KOPT-K1 (cell line): ENCODE data around the gene TBX3.

Source experiments
- H3K27ac ChIP-seq: fragments of 200-600 bp; sonication (generic); 2 replicates; pipeline ENCODE4 v1.5.1; 2016; ENCODE audit warnings: antibody characterized with exemption, mild to moderate bottlenecking, low read depth, low read length; ENCODE audit not compliant: poor library complexity, severe bottlenecking
- H3K36me3 ChIP-seq: fragments of 200-600 bp; sonication (generic); 2 replicates; pipeline ENCODE4 v1.5.1; 2017; ENCODE audit warnings: antibody characterized with exemption, mild to moderate bottlenecking, low read length, moderate library complexity; ENCODE audit not compliant: insufficient read depth
- H3K9me3 ChIP-seq: fragments of 200-600 bp; sonication (generic); 2 replicates; pipeline ENCODE4 v1.5.1; 2017; ENCODE audit warnings: antibody characterized with exemption, low read length, mild to moderate bottlenecking; ENCODE audit not compliant: insufficient read depth, poor library complexity, severe bottlenecking

TBX3 gene

DNA sequence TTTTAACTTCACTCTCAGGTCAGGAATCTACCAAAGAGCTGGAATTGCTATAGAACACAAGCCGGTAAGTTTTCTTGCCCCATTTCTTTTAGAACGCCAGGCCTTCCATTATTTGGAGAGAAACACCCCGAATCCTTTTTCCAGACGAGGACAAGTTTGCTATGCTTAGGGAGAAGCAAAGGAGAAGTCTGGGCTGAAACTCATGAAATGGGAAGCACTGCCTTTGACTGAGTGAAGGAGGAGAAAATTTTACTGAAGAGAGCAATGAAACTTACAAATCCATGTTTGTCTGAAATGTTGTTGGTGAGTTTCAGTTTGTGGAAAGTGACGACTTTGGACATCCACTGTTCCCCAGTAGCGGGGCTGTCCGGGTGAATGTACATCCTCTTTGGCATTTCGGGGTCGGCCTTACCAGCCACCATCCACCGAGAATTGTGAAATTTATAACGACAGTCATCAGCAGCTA lies 3.3 kb downstream of the TBX3 start:
- H3K9me3 ChIP-seq, result peaks cover 22% of the 10 kb centered on the region
- no peak overlapping the region for H3K27ac ChIP-seq
- no peaks in the 10 kb centered on the region for H3K36me3 ChIP-seq

DNA sequence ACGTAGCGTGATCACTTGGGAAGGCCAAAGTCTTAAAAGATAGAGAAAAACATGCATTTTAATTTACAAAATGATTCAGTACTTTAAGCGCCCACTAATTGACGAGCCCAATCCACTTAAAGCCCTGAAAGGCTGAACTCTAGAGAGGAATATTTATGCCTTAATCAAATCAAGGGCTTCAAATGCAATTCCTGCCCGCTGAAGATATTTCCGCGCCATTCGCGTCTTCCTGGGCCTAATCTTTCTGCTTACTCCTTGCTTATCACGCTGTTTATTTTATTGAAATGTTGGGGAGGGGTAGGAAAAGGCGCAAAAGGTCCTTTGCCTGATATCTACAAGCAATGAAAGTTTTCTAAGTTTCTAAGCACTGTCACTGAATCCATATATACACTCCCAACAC lies 4.0 kb downstream of the TBX3 start:
- Histone ChIP-seq H3K27ac (no peak overlapping the region), H3K9me3 (peaks cover 17% of the 10 kb centered on the region), H3K36me3 (no peaks in the 10 kb centered on the region)

DNA sequence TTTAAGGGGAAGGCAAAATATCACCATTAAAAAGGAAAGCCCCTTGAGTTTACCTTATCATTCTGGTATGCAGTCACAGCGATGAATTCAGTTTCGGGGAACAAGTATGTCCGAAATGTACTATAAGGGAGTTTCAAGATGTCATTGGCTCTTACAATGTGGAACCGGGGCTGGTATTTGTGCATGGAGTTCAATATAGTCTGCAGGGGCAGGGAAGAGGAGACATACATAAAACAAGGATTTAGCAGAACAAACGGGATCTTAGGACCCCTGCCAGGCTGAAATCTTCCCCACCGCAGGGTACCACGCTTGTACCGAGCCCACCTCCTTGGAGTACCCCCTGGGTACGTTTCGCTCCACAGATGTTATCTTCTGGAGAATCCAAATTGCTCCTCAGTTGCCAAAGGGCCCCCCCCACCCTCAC lies 4.5 kb downstream of the TBX3 start:
- no peak overlapping the region for H3K27ac ChIP-seq
- no peaks in the 10 kb centered on the region for H3K36me3 ChIP-seq
- H3K9me3 ChIP-seq, result peaks cover 16% of the 10 kb centered on the region

DNA sequence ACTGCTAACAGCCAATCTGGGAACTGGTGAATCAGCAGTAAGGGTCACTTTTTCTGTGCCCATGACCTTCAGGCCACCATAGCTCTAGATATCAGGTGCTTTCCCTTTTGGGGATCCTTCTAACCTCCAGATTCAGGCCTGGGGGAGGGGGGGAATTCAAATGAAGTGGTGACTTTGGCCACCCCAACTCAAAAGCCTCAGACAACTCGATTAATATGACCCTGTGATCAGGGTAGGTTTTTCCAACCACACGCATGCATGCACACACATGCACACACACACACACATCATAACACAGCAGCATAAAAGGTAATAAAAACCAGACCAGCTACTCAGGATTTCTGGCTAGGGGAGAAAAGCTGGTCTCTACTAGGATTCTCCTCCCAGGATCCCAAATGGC lies 5.3 kb downstream of the TBX3 start:
- H3K27ac ChIP-seq, result no peak overlapping the region
- no peaks in the 10 kb centered on the region for H3K36me3 ChIP-seq
- H3K9me3 ChIP-seq, result peaks cover 16% of the 10 kb centered on the region

DNA sequence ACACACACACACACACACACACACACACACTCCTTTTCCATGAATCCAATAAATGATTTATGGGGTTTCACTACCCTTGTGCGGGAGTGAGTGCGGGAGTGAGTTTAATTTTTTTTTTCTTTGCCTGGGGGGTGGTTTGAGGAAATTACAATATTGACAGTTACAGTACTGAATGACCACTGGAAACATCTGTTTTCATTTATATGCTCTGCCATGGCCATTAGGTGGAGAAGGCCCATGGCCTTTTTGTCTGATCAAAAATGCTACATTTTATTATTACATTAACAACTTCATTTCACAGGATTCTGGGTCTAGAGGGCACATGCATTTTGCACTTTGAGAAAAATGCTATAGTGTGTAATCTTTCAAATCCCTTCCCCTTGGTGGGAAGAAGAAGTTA lies 5.9 kb downstream of the TBX3 start:
- no peaks in the 10 kb centered on the region for H3K36me3 ChIP-seq
- no peak overlapping the region for H3K27ac ChIP-seq

DNA sequence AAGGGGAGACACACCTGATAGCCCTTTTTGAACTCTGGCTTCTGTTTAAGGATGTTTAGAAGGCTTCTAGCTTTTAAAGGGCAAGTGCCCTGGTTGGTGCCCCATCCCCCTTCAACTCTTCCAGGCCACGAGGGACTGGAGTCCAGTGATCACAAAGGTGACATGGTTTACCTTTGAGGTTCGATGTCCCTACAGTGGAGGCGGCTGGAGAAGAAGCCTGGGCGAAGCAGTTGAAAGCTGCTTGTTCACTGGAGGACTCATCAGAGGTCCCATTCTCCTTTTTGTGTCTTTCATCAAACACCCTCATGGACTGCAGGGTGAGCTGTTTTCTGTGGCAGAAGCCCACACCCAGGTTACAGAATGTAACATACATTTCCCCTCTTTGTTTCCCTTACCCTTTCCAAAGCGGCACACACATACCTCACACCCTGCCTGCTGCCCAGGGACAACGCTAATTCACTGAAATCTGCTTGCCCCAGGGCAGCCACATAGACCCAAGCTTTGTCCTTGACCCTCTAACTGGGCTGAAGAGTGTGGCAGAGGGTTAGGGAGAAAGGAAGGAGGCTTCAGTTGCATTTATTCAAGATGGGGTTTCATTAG lies 7.7 kb downstream of the TBX3 start:
- no peak overlapping the region for H3K27ac ChIP-seq
- no peaks in the 10 kb centered on the region for H3K36me3 ChIP-seq
- H3K9me3 ChIP-seq, result peaks cover 12% of the 10 kb centered on the region

More for the DNA sequence above, 5.9 kb downstream of the TBX3 start:
- H3K9me3 ChIP-seq, result peaks cover 16% of the 10 kb centered on the region

DNA sequence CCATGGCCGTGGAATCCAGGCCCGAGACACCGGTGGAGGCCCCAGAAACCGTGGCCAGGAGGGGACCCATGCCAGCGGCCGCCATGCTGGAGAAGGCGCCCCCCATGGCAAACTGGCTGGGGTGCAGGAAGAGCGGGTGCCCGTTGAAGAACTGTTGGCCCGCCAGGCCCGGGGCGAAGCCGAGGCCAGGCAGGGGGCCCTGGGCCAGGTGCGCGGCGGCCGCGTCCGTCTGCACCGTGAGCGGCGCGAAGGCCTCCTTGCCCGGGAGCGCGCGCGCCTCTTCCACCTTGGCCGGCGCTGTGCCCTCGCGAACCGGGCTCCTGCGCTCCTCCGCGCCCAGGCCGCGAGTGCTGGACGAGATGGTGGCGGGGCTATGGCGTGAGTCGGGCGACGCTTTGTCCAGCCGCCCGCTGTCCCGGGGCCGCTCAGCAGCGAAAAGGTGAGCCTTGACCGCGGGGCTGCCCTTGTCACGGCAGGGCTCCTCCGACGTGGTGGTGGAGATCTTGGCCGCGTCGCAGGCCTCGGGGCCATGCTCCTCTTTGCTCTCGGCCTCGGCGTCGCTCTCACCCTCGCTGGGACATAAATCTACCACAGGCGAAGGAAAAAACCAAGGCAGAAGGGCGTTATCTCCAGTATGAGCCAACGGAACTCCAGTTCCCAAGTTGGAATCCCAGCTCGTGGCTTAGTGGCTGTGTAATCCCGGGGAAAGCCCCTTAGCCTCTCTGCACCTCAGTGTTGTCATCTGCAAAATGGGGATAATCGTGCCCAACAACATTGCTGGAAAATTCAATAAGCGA lies 9.5 kb downstream of the TBX3 start:
- Histone ChIP-seq H3K27ac (no peak overlapping the region), H3K36me3 (no peaks in the 10 kb centered on the region), H3K9me3 (peaks cover under 1% of the 10 kb centered on the region)

DNA sequence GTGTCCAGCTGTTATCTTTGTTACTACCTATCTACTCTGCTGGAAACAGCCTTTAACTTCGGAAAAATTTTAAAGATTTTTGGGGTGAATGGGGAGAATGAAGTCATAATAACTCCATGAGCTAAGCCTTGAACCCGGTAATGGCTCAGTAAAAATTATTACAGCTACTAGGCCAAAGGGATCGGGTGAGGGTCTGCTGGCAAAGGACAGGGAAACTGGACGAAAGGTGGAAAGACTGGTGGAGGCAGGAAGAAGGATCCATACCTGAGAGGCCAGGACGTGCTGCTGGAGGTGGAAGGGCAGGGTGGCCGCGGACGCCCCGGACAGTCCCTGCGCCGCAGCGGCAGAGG lies 10.1 kb downstream of the TBX3 start:
- H3K27ac ChIP-seq, result no peak overlapping the region
- H3K36me3 ChIP-seq, result no peaks in the 10 kb centered on the region
- H3K9me3 ChIP-seq, result no peaks in the 10 kb centered on the region

DNA sequence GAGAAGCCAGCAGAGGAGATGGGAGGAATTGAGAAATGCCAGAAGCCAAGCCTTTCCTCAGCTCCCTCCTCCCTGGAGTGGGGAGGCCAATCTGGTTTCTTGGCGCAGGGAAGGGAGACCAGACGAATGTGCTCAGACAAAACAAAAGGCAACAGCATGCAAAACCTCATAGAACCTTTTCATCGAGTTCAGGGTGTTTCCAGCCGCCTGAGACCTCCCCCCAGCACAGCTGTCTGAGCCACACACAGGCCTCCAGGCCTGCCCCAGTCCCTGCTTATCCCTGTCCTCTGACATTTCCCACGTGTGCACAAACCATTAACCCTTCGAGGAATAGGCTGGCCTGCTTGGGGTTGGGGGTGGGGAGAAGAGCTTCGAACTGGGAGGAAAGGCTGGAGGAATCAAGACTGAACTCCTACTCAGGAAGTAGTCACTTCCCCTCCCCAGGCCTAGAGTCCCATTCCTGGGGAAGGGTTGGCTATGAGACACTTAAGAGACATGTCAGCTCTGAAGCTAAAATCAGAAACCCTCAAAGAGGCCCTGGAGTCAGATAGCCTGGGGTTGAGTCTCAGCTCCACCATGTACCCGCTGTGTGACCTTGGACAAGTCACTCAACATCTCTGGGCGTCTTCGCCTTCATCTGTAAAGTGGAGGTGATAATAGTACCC lies 10.7 kb downstream of the TBX3 start:
- Histone ChIP-seq H3K36me3 (no peaks in the 10 kb centered on the region), H3K27ac (no peak overlapping the region)

DNA sequence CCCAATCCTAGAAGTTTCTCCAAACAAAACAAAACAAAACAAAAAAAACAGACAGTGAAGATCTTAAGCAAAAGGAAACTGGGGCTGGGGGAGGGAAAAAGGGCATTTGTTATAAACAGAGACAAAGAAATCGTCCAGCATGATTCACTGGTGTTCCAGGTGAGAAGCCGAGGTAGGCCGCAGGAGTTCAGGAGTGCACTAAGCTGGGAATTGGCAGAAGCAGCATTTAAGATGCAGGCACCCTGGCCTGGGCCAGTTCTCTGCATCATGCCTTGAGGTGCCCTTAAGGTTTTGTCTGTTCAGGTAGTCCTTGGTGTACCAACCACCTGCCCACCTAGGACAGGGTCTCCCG lies 11.2 kb downstream of the TBX3 start:
- Histone ChIP-seq H3K36me3 (no peaks in the 10 kb centered on the region), H3K27ac (no peak overlapping the region)

More for the DNA sequence above, 10.7 kb downstream of the TBX3 start:
- H3K9me3 ChIP-seq, result no peaks in the 10 kb centered on the region

DNA sequence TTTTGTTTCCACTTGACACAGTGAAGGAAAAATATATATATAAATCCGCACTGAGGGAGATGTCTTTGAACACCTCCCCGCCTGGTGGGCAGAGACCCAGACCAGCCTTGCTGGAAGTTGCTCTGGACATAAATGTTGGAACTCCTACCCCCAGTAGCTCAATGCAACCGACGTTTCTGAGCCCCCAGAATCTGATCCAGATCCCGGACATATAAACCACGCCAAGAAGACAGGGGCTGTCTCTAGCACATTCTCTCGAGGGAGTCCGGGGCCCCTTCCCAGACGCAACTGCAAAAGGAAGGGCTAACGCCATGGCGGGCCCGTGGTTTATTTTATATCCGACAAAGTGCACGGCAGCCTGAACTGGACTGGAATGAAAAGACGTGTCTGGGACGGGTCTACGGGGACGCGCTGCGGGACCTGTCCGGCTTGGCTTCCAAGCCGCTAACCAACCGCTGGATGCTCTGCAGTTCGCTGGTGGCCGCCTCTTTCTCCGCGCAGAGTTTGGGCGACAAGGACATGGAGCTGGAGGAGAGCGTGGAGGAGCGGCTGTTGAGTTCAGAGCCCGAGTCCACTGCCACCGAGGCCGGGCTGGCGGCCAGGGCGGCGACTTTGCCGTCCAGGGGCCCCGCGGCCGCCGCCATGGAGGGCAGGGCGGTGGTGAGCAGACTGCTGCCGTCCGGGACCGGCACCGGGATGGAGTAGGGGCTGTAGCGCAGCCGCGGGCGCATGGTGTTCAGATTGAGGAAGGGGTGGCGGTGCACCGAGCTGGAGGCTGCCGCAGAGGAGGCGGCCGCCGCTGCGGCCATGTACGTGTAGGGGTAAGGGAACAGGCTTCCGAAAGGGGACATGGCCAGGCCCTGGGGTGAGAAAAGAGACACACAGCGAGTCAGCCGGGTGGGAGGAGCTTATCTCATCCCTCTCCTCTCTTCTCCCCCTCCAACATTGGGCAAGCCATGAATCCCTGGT lies 12.2 kb downstream of the TBX3 start:
- no peaks in the 10 kb centered on the region for H3K36me3 ChIP-seq
- no peak overlapping the region for H3K27ac ChIP-seq
- no peaks in the 10 kb centered on the region for H3K9me3 ChIP-seq

More for the DNA sequence above, 11.2 kb downstream of the TBX3 start:
- no peaks in the 10 kb centered on the region for H3K9me3 ChIP-seq

DNA sequence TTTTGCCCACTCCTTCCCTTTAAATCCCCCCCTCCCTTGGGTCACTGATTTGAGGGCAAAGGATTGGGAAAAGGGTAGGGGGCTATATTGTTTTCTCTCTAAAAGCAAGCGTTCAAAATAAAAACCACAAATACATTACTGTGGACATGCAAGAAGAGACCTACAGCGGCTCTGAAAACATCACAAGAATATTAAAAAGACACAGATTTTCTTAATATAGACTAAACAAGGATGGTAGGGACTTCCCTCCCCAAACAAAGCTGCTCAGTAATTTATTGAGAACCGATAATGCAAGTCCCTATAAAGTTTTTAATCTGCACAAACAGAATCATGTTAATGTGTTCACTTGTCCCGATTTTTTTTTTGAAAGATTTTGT lies 12.9 kb downstream of the TBX3 start:
- no peaks in the 10 kb centered on the region for H3K36me3 ChIP-seq
- no peak overlapping the region for H3K27ac ChIP-seq
- H3K9me3 ChIP-seq, result no peaks in the 10 kb centered on the region

DNA sequence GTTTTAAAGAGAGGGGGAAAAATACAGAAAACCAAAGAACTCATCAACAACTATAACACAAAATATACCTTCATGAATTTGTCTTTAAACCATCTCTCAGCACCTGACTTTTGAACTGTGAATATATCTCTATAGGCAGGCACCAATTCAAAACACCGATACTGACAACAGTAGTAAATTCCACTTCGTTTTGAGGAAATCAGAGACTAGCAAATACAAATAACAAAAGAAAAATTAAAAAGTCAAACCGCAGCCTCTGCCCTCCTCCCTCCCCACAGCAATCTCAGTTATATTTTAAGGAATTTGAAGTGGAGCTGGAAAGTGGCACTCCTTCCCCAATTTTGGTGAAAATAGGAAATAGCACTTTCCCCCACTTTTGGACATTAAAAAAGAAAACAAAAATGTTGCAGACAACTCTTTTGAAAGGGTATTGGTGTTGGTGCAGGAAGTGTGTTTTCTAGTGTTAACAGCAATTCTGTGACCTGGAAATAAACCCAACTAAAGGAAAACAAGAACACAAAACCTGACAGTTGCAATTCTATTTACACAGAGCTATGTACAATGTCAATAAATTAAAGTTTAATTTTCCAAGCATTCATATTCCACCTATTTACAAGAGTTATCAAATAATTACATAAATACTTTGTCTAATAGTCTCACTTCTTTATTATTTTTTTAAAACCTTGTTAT lies 13.5 kb downstream of the TBX3 start:
- Histone ChIP-seq H3K36me3 (no peaks in the 10 kb centered on the region), H3K9me3 (no peaks in the 10 kb centered on the region), H3K27ac (no peak overlapping the region)
